RWPE2 (cell line): ENCODE data around the gene XRCC5.
"Not testable (repeated sequence)": the region's sequence is repeated elsewhere in the genome, so short reads cannot be mapped to it uniquely, and the experiment has no call there.

Experiments used
- ATAC-seq: fragments of 200-7000 bp; cut with Tn5 transposase; 3 replicates; pipeline ENCODE4 v1.9.1; 2021; ENCODE audit warnings: low read depth
- DNase-seq: peaks from one replicate; pipeline ENCODE4 v3.0.0-alpha.2; 2020; ENCODE audit warnings: low spot score
- H3K27ac ChIP-seq: fragments of 450-650 bp; 2 replicates; pipeline ENCODE4 v1.5.1; 2017; ENCODE audit warnings: mild to moderate bottlenecking; ENCODE audit not compliant: poor library complexity, severe bottlenecking
- H3K27me3 ChIP-seq: fragments of 250-450 bp; sonication (Bioruptor Pico); 2 replicates; pipeline ENCODE4 v1.5.1; 2021; ENCODE audit warnings: mild to moderate bottlenecking, moderate library complexity; ENCODE audit not compliant: insufficient read depth, poor library complexity, severe bottlenecking
- H3K36me3 ChIP-seq: fragments of 250-450 bp; sonication (Bioruptor Pico); 2 replicates; pipeline ENCODE4 v1.5.1; 2020; ENCODE audit warnings: low read depth, mild to moderate bottlenecking, moderate library complexity
- H3K4me1 ChIP-seq: fragments of 250-450 bp; sonication (Bioruptor Pico); 2 replicates; pipeline ENCODE4 v1.5.1; 2021; ENCODE audit warnings: mild to moderate bottlenecking, moderate library complexity; ENCODE audit not compliant: insufficient read depth, poor library complexity, severe bottlenecking
- H3K4me3 ChIP-seq: fragments of 250-450 bp; sonication (Bioruptor Pico); 2 replicates; pipeline ENCODE4 v1.5.1; 2021; ENCODE audit warnings: mild to moderate bottlenecking, moderate library complexity; ENCODE audit not compliant: severe bottlenecking
- H3K9me3 ChIP-seq: fragments of 250-450 bp; sonication (Bioruptor Pico); 2 replicates; pipeline ENCODE4 v1.5.1; 2021; ENCODE audit warnings: mild to moderate bottlenecking, moderate library complexity; ENCODE audit not compliant: severe bottlenecking
- CTCF ChIP-seq: fragments of 450-650 bp; IDR thresholded peaks from one replicate; pipeline ENCODE4 v1.5.1; 2017; ENCODE audit warnings: mild to moderate bottlenecking, moderate library complexity; ENCODE audit not compliant: poor library complexity, severe bottlenecking

Gene XRCC5

GRCh38 chr2:216074380-216074779 is 34.8 kb upstream of the XRCC5 start:
- H3K9me3 ChIP-seq, result no peaks in the 10 kb centered on the region
- H3K27me3 ChIP-seq, result no peaks in the 10 kb centered on the region
- TF ChIP-seq CTCF, result no peak
- H3K4me1 ChIP-seq, result no peaks in the 10 kb centered on the region
- ATAC-seq (no peak), DNase-seq (no peak)
- H3K4me3 ChIP-seq, result no peak overlapping the region
- H3K27ac ChIP-seq, result no peak overlapping the region
- H3K36me3 ChIP-seq, result peaks cover 10% of the 10 kb centered on the region

DNA sequence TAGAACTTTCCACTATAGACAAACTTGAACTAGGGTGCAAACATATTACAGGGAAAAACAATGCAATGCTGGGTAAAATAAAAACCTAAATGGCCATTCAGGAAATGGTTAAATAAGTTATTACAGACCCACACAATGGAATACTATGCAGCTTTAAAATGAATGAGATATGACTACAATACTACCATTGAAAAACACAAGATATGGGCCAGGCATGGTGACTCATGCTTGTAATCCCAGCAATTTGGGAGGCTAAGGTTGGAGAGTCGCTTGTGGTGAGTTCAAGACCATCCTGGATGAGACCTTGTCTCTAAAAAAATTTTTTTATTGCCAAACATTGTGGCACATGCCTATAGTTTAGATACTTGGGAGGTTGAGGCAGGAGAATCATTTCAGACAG is 34.4 kb upstream of the XRCC5 start:
- DNase-seq, result no peak
- no peak for ATAC-seq
- Histone ChIP-seq H3K9me3 (no peaks in the 10 kb centered on the region), H3K27me3 (no peaks in the 10 kb centered on the region), H3K4me1 (no peaks in the 10 kb centered on the region), H3K27ac (no peak overlapping the region), H3K4me3 (no peak overlapping the region), H3K36me3 (peaks cover 10% of the 10 kb centered on the region)
- TF ChIP-seq CTCF, result no peak

- Histone ChIP-seq H3K4me1 (no peaks in the 10 kb centered on the region), H3K9me3 (no peaks in the 10 kb centered on the region), H3K36me3 (peaks cover 10% of the 10 kb centered on the region), H3K27ac (no peak overlapping the region), H3K4me3 (no peak overlapping the region), H3K27me3 (no peaks in the 10 kb centered on the region)
- ATAC-seq (no peak), DNase-seq (no peak)
- TF ChIP-seq CTCF, result no peak
Measured at GRCh38 chr2:216075510-216076485, 33.4 kb upstream of the XRCC5 start.

- H3K4me1 ChIP-seq, result no peaks in the 10 kb centered on the region
- H3K27me3 ChIP-seq, result no peaks in the 10 kb centered on the region
- no peak overlapping the region for H3K4me3 ChIP-seq
- ATAC-seq, result no peak
- H3K36me3 ChIP-seq, result no peaks in the 10 kb centered on the region
- no peak overlapping the region for H3K27ac ChIP-seq
- H3K9me3 ChIP-seq, result no peaks in the 10 kb centered on the region
- no peak for DNase-seq
- no peak for TF ChIP-seq CTCF
Measured at GRCh38 chr2:216078776-216079175, 30.4 kb upstream of the XRCC5 start.

DNA sequence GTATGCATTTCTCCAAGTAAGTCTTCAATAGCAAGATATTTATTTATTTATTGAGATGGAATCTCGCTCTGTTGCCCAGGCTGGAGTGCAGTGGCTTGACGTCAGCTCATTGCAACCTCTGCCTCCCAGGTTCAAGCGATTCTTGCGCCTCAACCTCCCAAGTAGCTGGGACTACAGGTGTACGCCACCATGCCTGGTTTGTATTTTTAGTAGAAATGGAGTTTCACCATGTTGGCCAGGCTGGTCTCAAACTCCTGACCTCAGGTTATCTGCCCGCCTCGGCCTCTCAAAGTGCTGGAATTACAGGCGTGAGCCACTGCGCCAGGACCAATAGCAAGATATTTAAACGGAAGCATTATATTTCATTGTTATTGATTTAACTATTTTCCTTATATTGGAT is 29.1 kb upstream of the XRCC5 start:
- H3K36me3 ChIP-seq, H3K9me3 ChIP-seq, DNase-seq, H3K27me3 ChIP-seq, H3K4me3 ChIP-seq, H3K4me1 ChIP-seq, H3K27ac ChIP-seq, ATAC-seq: not testable (repeated sequence)
